Measurements from ENCODE around the gene B4GAT1. TPM values are rescaled to one million over a fixed set of nuclear protein-coding genes. Genes with fewer than 3 reads are reported as not detected.
"Not testable (repeated sequence)": the region's sequence is repeated elsewhere in the genome, so short reads cannot be mapped to it uniquely, and the experiment has no call there.

Gene B4GAT1
- total and polyA plus RNA-seq, 7 donors: 4.2 to 43.5 (median 41.4) TPM

DNA sequence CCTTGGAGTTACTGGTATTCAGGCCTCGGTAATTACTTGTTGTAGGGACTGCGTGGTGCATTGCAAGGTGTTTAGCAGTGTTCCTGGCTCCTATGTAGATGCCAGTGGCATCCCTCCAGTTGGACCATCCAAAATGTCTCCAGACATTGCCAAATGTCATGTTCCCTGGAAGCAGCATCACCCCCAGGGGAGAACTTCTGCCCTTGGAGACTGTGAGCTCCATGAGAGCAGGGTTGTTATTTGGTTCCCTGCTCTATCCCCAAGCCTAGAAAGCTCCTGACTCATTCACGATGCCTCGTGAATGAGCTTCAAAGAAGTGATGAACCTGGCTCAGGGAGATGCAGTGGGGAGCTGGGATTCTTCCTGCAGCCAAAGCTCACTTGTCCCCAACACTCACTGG is 25.8 kb downstream of the B4GAT1 start:
- H3K36me3 ChIP-seq: no peaks in the 10 kb centered on the region
- no peak for TF ChIP-seq POLR2A (IDR thresholded peaks at IDR 0.05)
- TF ChIP-seq POLR2AphosphoS5 (IDR thresholded peaks at IDR 0.05): no peak
- no peak for TF ChIP-seq EP300 (IDR thresholded peaks at IDR 0.05)
- TF ChIP-seq, protein P1, sequence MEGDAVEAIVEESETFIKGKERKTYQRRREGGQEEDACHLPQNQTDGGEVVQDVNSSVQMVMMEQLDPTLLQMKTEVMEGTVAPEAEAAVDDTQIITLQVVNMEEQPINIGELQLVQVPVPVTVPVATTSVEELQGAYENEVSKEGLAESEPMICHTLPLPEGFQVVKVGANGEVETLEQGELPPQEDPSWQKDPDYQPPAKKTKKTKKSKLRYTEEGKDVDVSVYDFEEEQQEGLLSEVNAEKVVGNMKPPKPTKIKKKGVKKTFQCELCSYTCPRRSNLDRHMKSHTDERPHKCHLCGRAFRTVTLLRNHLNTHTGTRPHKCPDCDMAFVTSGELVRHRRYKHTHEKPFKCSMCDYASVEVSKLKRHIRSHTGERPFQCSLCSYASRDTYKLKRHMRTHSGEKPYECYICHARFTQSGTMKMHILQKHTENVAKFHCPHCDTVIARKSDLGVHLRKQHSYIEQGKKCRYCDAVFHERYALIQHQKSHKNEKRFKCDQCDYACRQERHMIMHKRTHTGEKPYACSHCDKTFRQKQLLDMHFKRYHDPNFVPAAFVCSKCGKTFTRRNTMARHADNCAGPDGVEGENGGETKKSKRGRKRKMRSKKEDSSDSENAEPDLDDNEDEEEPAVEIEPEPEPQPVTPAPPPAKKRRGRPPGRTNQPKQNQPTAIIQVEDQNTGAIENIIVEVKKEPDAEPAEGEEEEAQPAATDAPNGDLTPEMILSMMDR (IDR thresholded peaks at IDR 0.05): no peak
- peak overlapping the region in 1 of 4 donors; percentile 49 for H3K27ac ChIP-seq
- peaks cover 0 to 33% (median 31%) of the 10 kb centered on the region in 4 donors for H3K4me1 ChIP-seq
- H3K4me3 ChIP-seq: no peak overlapping the region
- 87 to 95% methylated on average over 4 of the region's 4 CpGs for WGBS, 2 donors
- DNase-seq: no peak
- intact Hi-C loops (cut with DNase I): no loop called here
- no peaks in the 10 kb centered on the region for H3K27me3 ChIP-seq
- H3K9me3 ChIP-seq: no peaks in the 10 kb centered on the region

DNA sequence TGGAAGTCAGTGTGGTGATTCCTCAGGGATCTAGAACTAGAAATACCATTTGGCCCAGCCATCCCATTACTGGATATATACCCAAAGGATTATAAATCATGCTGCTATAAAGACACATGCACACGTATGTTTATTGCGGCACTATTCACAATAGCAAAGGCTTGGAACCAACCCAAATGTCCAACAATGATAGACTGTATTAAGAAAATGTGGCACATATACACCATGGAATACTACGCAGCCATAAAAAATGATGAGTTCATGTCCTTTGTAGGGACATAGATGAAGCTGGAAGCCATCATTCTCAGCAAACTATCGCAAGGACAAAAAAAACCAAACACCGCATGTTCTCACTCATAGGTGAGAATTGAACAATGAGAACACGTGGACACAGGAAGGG is 26.7 kb downstream of the B4GAT1 start:
- DNase-seq; H3K27me3 ChIP-seq; H3K27ac ChIP-seq; H3K36me3 ChIP-seq; H3K4me3 ChIP-seq; H3K9me3 ChIP-seq; intact Hi-C loops (cut with DNase I): not testable (repeated sequence)
- peaks cover 0 to 33% (median 32%) of the 10 kb centered on the region in 4 donors for H3K4me1 ChIP-seq
- WGBS, 2 donors: 79 to 84% methylated on average over 6 of the region's 6 CpGs

DNA sequence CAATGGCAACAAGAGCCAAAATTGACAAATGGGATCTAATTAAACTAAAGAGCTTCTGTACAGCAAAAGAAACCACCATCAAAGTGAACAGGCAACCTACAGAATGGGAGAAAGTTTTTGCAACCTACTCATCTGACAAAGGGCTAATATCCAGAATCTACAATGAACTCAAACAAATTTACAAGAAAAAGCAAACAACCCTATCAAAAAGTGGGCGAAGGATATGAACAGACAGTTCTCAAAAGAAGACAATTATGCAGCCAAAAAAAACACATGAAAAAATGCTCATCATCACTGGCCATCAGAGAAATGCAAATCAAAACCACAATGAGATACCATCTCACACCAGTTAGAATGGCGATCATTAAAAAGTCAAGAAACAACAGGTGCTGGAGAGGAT is 27.1 kb downstream of the B4GAT1 start:
- H3K27ac ChIP-seq; H3K36me3 ChIP-seq; DNase-seq; intact Hi-C loops (cut with DNase I); H3K27me3 ChIP-seq; H3K9me3 ChIP-seq; H3K4me3 ChIP-seq: not testable (repeated sequence)
- peaks cover 0 to 38% (median 37%) of the 10 kb centered on the region in 4 donors for H3K4me1 ChIP-seq
- 89 to 92% methylated on average over 1 of the region's 2 CpGs for WGBS, 2 donors

DNA sequence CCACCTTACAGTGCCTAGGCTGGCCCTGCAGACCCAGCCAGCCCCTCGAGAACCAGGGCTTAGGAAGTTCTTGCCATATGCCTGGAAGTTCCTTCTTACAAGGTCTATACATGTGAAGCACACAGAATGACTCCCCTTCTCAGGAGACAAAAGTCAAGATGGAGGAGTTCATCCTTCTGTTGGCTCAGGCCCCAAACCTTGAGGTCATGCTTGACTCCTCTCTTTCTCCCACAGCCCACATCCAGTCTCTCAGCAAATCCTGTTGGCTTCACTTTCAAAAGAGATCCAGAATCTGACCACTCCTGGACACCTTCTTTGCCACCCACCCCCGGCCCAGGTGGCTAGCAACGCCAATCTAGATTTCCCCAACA is 28.8 kb downstream of the B4GAT1 start:
- Histone ChIP-seq H3K4me1 (peaks cover 0 to 55% (median 54%) of the 10 kb centered on the region in 4 donors), H3K4me3 (no peak overlapping the region), H3K36me3 (no peaks in the 10 kb centered on the region), H3K27ac (peak overlapping the region; percentile 86 to 94 (median 90)), H3K9me3 (no peaks in the 10 kb centered on the region), H3K27me3 (no peaks in the 10 kb centered on the region)
- TF ChIP-seq, protein P1 (IDR thresholded peaks at IDR 0.05): no peak
- TF ChIP-seq EP300 (IDR thresholded peaks at IDR 0.05) (no peak), POLR2A (IDR thresholded peaks at IDR 0.05) (no peak), POLR2AphosphoS5 (IDR thresholded peaks at IDR 0.05) (no peak)
- WGBS, 2 donors: 70 to 87% methylated on average over 3 of the region's 3 CpGs
- intact Hi-C loops (cut with DNase I): no loop called here
- no peak for DNase-seq

DNA sequence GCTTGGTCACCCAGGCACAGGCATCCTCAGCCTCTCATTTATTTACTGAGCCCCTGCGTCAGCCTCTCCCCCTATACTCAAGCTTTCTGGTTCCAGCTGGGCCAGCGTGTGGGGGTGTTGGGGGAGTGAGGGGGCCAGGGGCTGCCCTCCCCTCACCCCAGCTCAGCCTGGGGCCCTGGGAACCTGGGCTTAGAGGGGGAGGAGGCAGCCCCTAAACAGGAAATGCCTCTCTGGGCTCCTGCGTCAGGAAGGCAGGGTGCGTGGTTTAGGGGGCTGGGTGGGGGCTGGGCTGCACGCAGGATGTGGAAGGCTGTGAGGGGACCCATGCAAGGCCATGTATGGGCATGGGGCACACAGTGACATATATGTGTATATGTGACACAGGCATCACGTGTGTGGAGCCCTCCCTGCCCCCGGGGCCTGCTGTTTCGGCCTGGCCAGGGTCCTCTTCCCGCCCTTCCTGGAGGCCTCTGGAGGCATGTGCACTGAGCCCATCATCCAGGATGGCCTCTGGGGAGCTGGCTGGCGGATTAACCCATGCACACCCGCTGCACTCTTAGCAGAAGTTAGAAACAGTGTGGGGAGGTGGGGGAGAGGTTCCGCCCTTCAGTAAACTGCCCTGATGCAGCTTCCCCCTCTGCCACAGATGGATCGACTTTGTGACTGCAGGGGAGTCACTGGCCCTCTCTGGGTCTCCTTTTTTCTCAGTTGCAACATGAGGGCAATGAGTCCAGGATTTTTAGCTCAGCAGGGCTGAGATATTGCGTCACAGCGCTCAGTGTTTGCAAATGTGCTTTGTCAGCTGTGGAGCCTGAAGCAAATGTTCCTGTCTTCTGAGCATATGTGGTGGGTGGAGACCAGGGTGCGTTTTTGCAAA is 29.5 kb downstream of the B4GAT1 start:
- peak in 3 of 4 donors; percentile 24 to 34 (median 28) for TF ChIP-seq POLR2AphosphoS5 (IDR thresholded peaks at IDR 0.05)
- no peak for TF ChIP-seq POLR2A (IDR thresholded peaks at IDR 0.05)
- TF ChIP-seq, protein P1 (IDR thresholded peaks at IDR 0.05): no peak
- Histone ChIP-seq H3K9me3 (no peaks in the 10 kb centered on the region), H3K4me3 (peak overlapping the region in 2 of 4 donors; percentile 58 to 60), H3K27ac (peak overlapping the region; percentile 86 to 94 (median 90)), H3K27me3 (no peaks in the 10 kb centered on the region), H3K36me3 (no peaks in the 10 kb centered on the region), H3K4me1 (peaks cover 0 to 61% (median 60%) of the 10 kb centered on the region in 4 donors)
- intact Hi-C loops (cut with DNase I): no loop called here
- DNase-seq: peak; percentile 91
- WGBS, 2 donors: 27 to 57% methylated on average over 16 of the region's 16 CpGs
